GM06990 (cell line): ENCODE data around the gene KCTD6.

Experiments used
- DNase-seq: peaks from one replicate; pipeline ENCODE4 v3.0.0-alpha.2; 2011; ENCODE audit not compliant: insufficient read length; ENCODE audit errors: extremely low read depth
- H3K27me3 ChIP-seq: replicated peaks from 2 replicates; pipeline ENCODE4 v1.6.0; 2011; ENCODE audit warnings: low read length; ENCODE audit not compliant: control insufficient read depth, insufficient read depth
- H3K36me3 ChIP-seq: 2 replicates; pipeline ENCODE4 v1.5.1; 2011; ENCODE audit warnings: low read length; ENCODE audit not compliant: control insufficient read depth, insufficient read depth
- H3K4me3 ChIP-seq: replicated peaks from 2 replicates; pipeline ENCODE4 v1.5.1; 2011; ENCODE audit warnings: low read depth, mild to moderate bottlenecking, control low read depth, low read length
- CTCF ChIP-seq: IDR thresholded peaks from 2 replicates; pipeline ENCODE4 v1.5.1; 2011; ENCODE audit warnings: low read length, control low read depth, mild to moderate bottlenecking, inconsistent platforms; ENCODE audit not compliant: insufficient read depth, poor library complexity, severe bottlenecking

KCTD6 gene

GRCh38 chr3:58534592-58535494, 42.9 kb downstream of the KCTD6 start:
- H3K27me3 ChIP-seq = no peaks in the 10 kb centered on the region; the same call in 1 of the 2 replicates
- TF ChIP-seq CTCF = no peak
- H3K36me3 ChIP-seq = no peaks in the 10 kb centered on the region
- DNase-seq = no peak
- H3K4me3 ChIP-seq = no peak overlapping the region

GRCh38 chr3:58535531-58536500, 43.9 kb downstream of the KCTD6 start:
- TF ChIP-seq CTCF = no peak
- no peaks in the 10 kb centered on the region for H3K36me3 ChIP-seq
- no peak overlapping the region for H3K4me3 ChIP-seq
- H3K27me3 ChIP-seq = no peaks in the 10 kb centered on the region; the same call in 1 of the 2 replicates
- no peak for DNase-seq

- no peak for TF ChIP-seq CTCF
- H3K27me3 ChIP-seq = no peaks in the 10 kb centered on the region; the same call in 1 of the 2 replicates
- no peak within 1 kb of the TSS for H3K4me3 ChIP-seq
- DNase-seq = no peak
- no peaks in the 10 kb centered on the region for H3K36me3 ChIP-seq
These were observed 44.9 kb downstream of the KCTD6 start, which contains the start of gene ACOX2 for GRCh38 chr3:58536501-58537411. TSS of gene ACOX2 (minus strand) at chr3:58537190. CDS start at chr3:58535106, 2,084 bp downstream.

GRCh38 chr3:58537412-58538301, 45.8 kb downstream of the KCTD6 start:
- Histone ChIP-seq H3K4me3 (no peak overlapping the region), H3K36me3 (no peaks in the 10 kb centered on the region), H3K27me3 (no peaks in the 10 kb centered on the region; the same call in 1 of the 2 replicates)
- no peak for TF ChIP-seq CTCF
- DNase-seq = no peak
